ENCODE results near the gene YY2.

- TF ChIP-seq CTCF (IDR thresholded peaks at IDR 0.05; ENCODE audit: poor library complexity): no peak
- no peak for TF ChIP-seq EZH2 (IDR thresholded peaks at IDR 0.05; ENCODE audit: borderline replicate concordance)
Measured at GRCh38 chrX:21885568-21885967, 29.8 kb downstream of the YY2 start.

Data from hepatocyte (in vitro differentiated cells).